Mesothelial cell of epicardium (in vitro differentiated cells): ENCODE results near the gene WTIP. TPM values are rescaled to one million over a fixed set of nuclear protein-coding genes. Genes with fewer than 3 reads are reported as not detected.
"Not testable (repeated sequence)": the region's sequence is repeated elsewhere in the genome, so short reads cannot be mapped to it uniquely, and the experiment has no call there.

Experiments used
- DNase-seq, 2 experiments: peaks; one replicate each; pipeline ENCODE4 v3.0.0; 2021; ENCODE audit warnings: low spot score in 2 of 2; ENCODE audit not compliant: unreplicated experiment in 2 of 2
- H3K27ac Mint-ChIP-seq: 2 replicates; pipeline ENCODE4 v1.8.0; 2021; ENCODE audit warnings: mixed read lengths
- H3K27me3 Mint-ChIP-seq: 2 replicates; pipeline ENCODE4 v1.8.0; 2021; ENCODE audit warnings: low read depth, mixed read lengths
- H3K36me3 Mint-ChIP-seq: 2 replicates; pipeline ENCODE4 v1.8.0; 2021; ENCODE audit warnings: mixed read lengths
- H3K4me1 Mint-ChIP-seq: 2 replicates; pipeline ENCODE4 v1.8.0; 2021; ENCODE audit warnings: mixed read lengths
- H3K4me3 Mint-ChIP-seq: 2 replicates; pipeline ENCODE4 v1.8.0; 2021; ENCODE audit warnings: mild to moderate bottlenecking, moderate library complexity, mixed read lengths
- H3K9me3 Mint-ChIP-seq: 2 replicates; pipeline ENCODE4 v1.8.0; 2021; ENCODE audit warnings: mixed read lengths
- CTCF ChIP-seq: fragments of 200-600 bp; sonication (generic); IDR thresholded peaks from one replicate; pipeline ENCODE4 v1.5.0; 2021; ENCODE audit warnings: antibody characterized with exemption; ENCODE audit not compliant: unreplicated experiment
- total RNA-seq: library from RNA; stranded (reverse); gene quantifications from 3 replicates; pipeline ENCODE4 v1.2.1, GENCODE V29; 2021

WTIP gene
- total RNA-seq, 1 donor from 2014 or later: 42.3 TPM

GRCh38 chr19:34475026-34475974, 6.3 kb upstream of the WTIP start:
- TF ChIP-seq CTCF: no peak
- no peaks in the 10 kb centered on the region for H3K27me3 Mint-ChIP-seq
- peaks cover 5% of the 10 kb centered on the region for H3K4me1 Mint-ChIP-seq
- H3K9me3 Mint-ChIP-seq: no peaks in the 10 kb centered on the region
- H3K27ac Mint-ChIP-seq: no peak overlapping the region
- peaks cover 16% of the 10 kb centered on the region for H3K36me3 Mint-ChIP-seq
- DNase-seq: no peak
- no peak overlapping the region for H3K4me3 Mint-ChIP-seq

GRCh38 chr19:34475975-34476594, 5.5 kb upstream of the WTIP start:
- Mint-ChIP-seq H3K4me3 (no peak overlapping the region), H3K9me3 (no peaks in the 10 kb centered on the region), H3K27me3 (no peaks in the 10 kb centered on the region), H3K27ac (no peak overlapping the region), H3K36me3 (peaks cover 16% of the 10 kb centered on the region), H3K4me1 (peaks cover 10% of the 10 kb centered on the region)
- DNase-seq: no peak
- TF ChIP-seq CTCF: no peak

- DNase-seq, H3K27me3 Mint-ChIP-seq, H3K4me3 Mint-ChIP-seq, H3K9me3 Mint-ChIP-seq, H3K36me3 Mint-ChIP-seq, H3K27ac Mint-ChIP-seq: not testable (repeated sequence)
- H3K4me1 Mint-ChIP-seq: peaks cover 14% of the 10 kb centered on the region
Measured at GRCh38 chr19:34478496-34478895, 3.1 kb upstream of the WTIP start.

- DNase-seq: no peak
- Mint-ChIP-seq H3K27ac (no peak overlapping the region), H3K27me3 (no peaks in the 10 kb centered on the region), H3K9me3 (no peaks in the 10 kb centered on the region), H3K4me1 (peaks cover 22% of the 10 kb centered on the region), H3K36me3 (no peaks in the 10 kb centered on the region), H3K4me3 (no peak overlapping the region)
- no peak for TF ChIP-seq CTCF
Measured at GRCh38 chr19:34479396-34479795, 2.2 kb upstream of the WTIP start.

GRCh38 chr19:34480491-34480890, 1.1 kb upstream of the WTIP start:
- Mint-ChIP-seq H3K9me3 (no peaks in the 10 kb centered on the region), H3K4me3 (peak overlapping the region; percentile 59), H3K4me1 (peaks cover 23% of the 10 kb centered on the region), H3K27ac (peak overlapping the region; percentile 96), H3K27me3 (no peaks in the 10 kb centered on the region), H3K36me3 (no peaks in the 10 kb centered on the region)
- DNase-seq: no peak
- TF ChIP-seq CTCF: no peak

GRCh38 chr19:34481861-34482379, 362 bp downstream of the WTIP start:
- Mint-ChIP-seq H3K36me3 (peaks cover 4% of the 10 kb centered on the region), H3K9me3 (no peaks in the 10 kb centered on the region), H3K4me3 (no peak overlapping the region), H3K27ac (no peak overlapping the region), H3K4me1 (peaks cover 25% of the 10 kb centered on the region), H3K27me3 (no peaks in the 10 kb centered on the region)
- TF ChIP-seq CTCF: no peak
- DNase-seq: peak in 1 of 2 experiments; percentile 60
